Hepatocyte (in vitro differentiated cells): ENCODE data around the gene CACNA1C. TPM values are rescaled to one million over a fixed set of nuclear protein-coding genes. Genes with fewer than 3 reads are reported as not detected.
A peak's percentile ranks its signal among the peaks of the same experiment; 100 is the strongest.

Source experiments
- DNase-seq: peaks from one replicate; pipeline ENCODE4 v3.0.0-alpha.2; 2016; ENCODE audit warnings: low spot score
- H2AFZ ChIP-seq: fragments of 200-600 bp; sonication (generic); 2 replicates; pipeline ENCODE4 v1.6.0; 2016; ENCODE audit warnings: antibody characterized with exemption, mild to moderate bottlenecking
- H3K27ac ChIP-seq: fragments of 200-600 bp; sonication (generic); 2 replicates; pipeline ENCODE4 v1.5.1; 2016; ENCODE audit warnings: mild to moderate bottlenecking
- H3K27me3 ChIP-seq: fragments of 200-600 bp; sonication (generic); 2 replicates; pipeline ENCODE4 v1.6.1; 2016
- H3K36me3 ChIP-seq: fragments of 200-600 bp; sonication (generic); replicated peaks from 2 replicates; pipeline ENCODE4 v1.5.1; 2016; ENCODE audit warnings: low read depth; ENCODE audit not compliant: insufficient read depth
- H3K4me1 ChIP-seq: fragments of 200-600 bp; sonication (generic); 2 replicates; pipeline ENCODE4 v1.5.1; 2016; ENCODE audit warnings: mild to moderate bottlenecking, moderate library complexity; ENCODE audit not compliant: insufficient read depth
- H3K4me2 ChIP-seq: fragments of 200-600 bp; sonication (generic); 2 replicates; pipeline ENCODE4 v1.6.0; 2016
- H3K4me3 ChIP-seq: fragments of 200-600 bp; sonication (generic); 2 replicates; pipeline ENCODE4 v1.5.1; 2016; ENCODE audit warnings: mild to moderate bottlenecking
- H3K79me2 ChIP-seq: fragments of 200-600 bp; sonication (generic); 2 replicates; pipeline ENCODE4 v1.6.0; 2017; ENCODE audit warnings: mild to moderate bottlenecking
- H3K9me2 ChIP-seq: fragments of 200-600 bp; sonication (generic); replicated peaks from 2 replicates; pipeline ENCODE4 v1.6.0; 2017; ENCODE audit warnings: mild to moderate bottlenecking; ENCODE audit not compliant: insufficient read depth
- H3K9me3 ChIP-seq: fragments of 200-600 bp; sonication (generic); 2 replicates; pipeline ENCODE4 v1.5.1; 2016; ENCODE audit warnings: low read depth, mild to moderate bottlenecking
- H4K20me1 ChIP-seq: fragments of 200-600 bp; sonication (generic); 2 replicates; pipeline ENCODE4 v1.6.0; 2016; ENCODE audit warnings: mild to moderate bottlenecking; ENCODE audit not compliant: insufficient read depth, poor library complexity, severe bottlenecking
- CTCF ChIP-seq: fragments of 200-600 bp; sonication (generic); IDR thresholded peaks from 2 replicates; pipeline ENCODE4 v1.5.1; 2016; ENCODE audit warnings: antibody characterized with exemption, mild to moderate bottlenecking; ENCODE audit not compliant: poor library complexity
- EZH2 ChIP-seq: fragments of 200-600 bp; sonication (generic); IDR thresholded peaks from 2 replicates; pipeline ENCODE4 v1.6.1; 2016; ENCODE audit warnings: antibody characterized with exemption, mild to moderate bottlenecking, borderline replicate concordance
- EZH2phosphoT487 ChIP-seq: fragments of 200-600 bp; sonication (generic); IDR thresholded peaks from one replicate; pipeline ENCODE4 v1.6.1; 2018; ENCODE audit warnings: antibody characterized with exemption, mild to moderate bottlenecking, low read depth, moderate library complexity; ENCODE audit not compliant: unreplicated experiment, severe bottlenecking
- WGBS: methylation state at CpG from one replicate; pipeline ENCODE4 v1.1.6; 2016; ENCODE audit warnings: low lambda C conversion rate; ENCODE audit errors: missing lambda C conversion rate; 5-methylcytosine and 5-hydroxymethylcytosine counted together
- polyA plus RNA-seq: library from polyadenylated mRNA; unstranded; fragments of >200 nt; fragmentation: Nextera tagmentation; extraction: Ambion mirVana; gene quantifications from 2 replicates; pipeline ENCODE4 v1.2.1, GENCODE V29; 2016
- total RNA-seq: library from RNA; depleted of rRNA; stranded (reverse); fragments of >200 nt; gene quantifications from 2 replicates; pipeline ENCODE4 v1.2.3, GENCODE V29; 2014

CACNA1C gene
- total and polyA plus RNA-seq, 2 experiments from 2014 or later = 3.2 to 4.0 TPM

- no peaks in the 10 kb centered on the region for H4K20me1 ChIP-seq
- DNase-seq = no peak
- TF ChIP-seq CTCF = no peak
- TF ChIP-seq EZH2 = no peak
- no peak for TF ChIP-seq EZH2phosphoT487
- no peak overlapping the region for H3K4me3 ChIP-seq
- H3K79me2 ChIP-seq = no peaks in the 10 kb centered on the region
- no peak overlapping the region for H2AFZ ChIP-seq
- H3K4me1 ChIP-seq = peaks cover 15% of the 10 kb centered on the region
- no peaks in the 10 kb centered on the region for H3K36me3 ChIP-seq
- no peak overlapping the region for H3K27ac ChIP-seq
- H3K4me2 ChIP-seq = no peak overlapping the region
- H3K9me2 ChIP-seq = no peaks in the 10 kb centered on the region
- H3K27me3 ChIP-seq = no peaks in the 10 kb centered on the region
- WGBS = 88% methylated on average over 12 of the region's 12 CpGs
- H3K9me3 ChIP-seq = no peaks in the 10 kb centered on the region
These were observed 245.9 kb downstream of the CACNA1C start for GRCh38 chr12:2298556-2299200.

GRCh38 chr12:2299206-2299605 lies 246.4 kb downstream of the CACNA1C start:
- Histone ChIP-seq H3K36me3 (no peaks in the 10 kb centered on the region), H3K79me2 (no peaks in the 10 kb centered on the region), H3K9me3 (no peaks in the 10 kb centered on the region), H3K27me3 (no peaks in the 10 kb centered on the region), H3K4me2 (no peak overlapping the region), H3K27ac (no peak overlapping the region), H4K20me1 (no peaks in the 10 kb centered on the region), H3K4me1 (peaks cover 15% of the 10 kb centered on the region), H3K9me2 (no peaks in the 10 kb centered on the region), H3K4me3 (no peak overlapping the region), H2AFZ (no peak overlapping the region)
- 66% methylated on average over 6 of the region's 6 CpGs for WGBS
- DNase-seq = peak; percentile 27
- TF ChIP-seq EZH2phosphoT487 (no peak), CTCF (no peak), EZH2 (no peak)

- no peaks in the 10 kb centered on the region for H4K20me1 ChIP-seq
- 95% methylated on average over 6 of the region's 6 CpGs for WGBS
- H3K4me2 ChIP-seq = no peak overlapping the region
- H3K27ac ChIP-seq = no peak overlapping the region
- no peaks in the 10 kb centered on the region for H3K79me2 ChIP-seq
- DNase-seq = no peak
- no peaks in the 10 kb centered on the region for H3K9me2 ChIP-seq
- no peaks in the 10 kb centered on the region for H3K27me3 ChIP-seq
- no peaks in the 10 kb centered on the region for H3K9me3 ChIP-seq
- no peaks in the 10 kb centered on the region for H3K36me3 ChIP-seq
- peaks cover 15% of the 10 kb centered on the region for H3K4me1 ChIP-seq
- no peak overlapping the region for H3K4me3 ChIP-seq
- no peak overlapping the region for H2AFZ ChIP-seq
- TF ChIP-seq CTCF = no peak
These were observed 247.4 kb downstream of the CACNA1C start for GRCh38 chr12:2300168-2300567.

DNA sequence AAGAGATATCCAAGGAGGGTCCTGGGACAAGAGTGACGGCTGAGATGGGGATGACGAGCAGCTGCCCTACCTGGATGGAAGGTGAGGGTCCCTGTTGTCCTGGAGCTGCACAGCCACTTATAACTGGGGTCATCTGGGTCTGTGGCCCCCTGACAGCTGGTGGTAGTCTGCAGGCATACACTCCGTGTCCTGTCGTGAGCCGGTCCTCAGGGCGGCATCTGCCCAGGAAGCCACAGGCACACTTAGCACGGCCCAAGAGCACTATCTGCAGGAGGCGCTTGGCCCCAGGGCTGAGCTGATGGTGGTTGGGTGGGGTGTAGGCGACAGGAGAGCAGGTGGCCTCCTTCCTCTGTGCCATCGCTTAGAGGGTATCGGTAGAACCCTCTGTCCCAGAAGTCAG lies 248.1 kb downstream of the CACNA1C start:
- no peak for DNase-seq
- no peaks in the 10 kb centered on the region for H3K79me2 ChIP-seq
- H3K4me1 ChIP-seq = peaks cover 15% of the 10 kb centered on the region
- H3K9me3 ChIP-seq = no peaks in the 10 kb centered on the region
- no peak for TF ChIP-seq EZH2
- no peak for TF ChIP-seq EZH2phosphoT487
- no peak for TF ChIP-seq CTCF
- H3K4me2 ChIP-seq = no peak overlapping the region
- H3K4me3 ChIP-seq = no peak overlapping the region
- 89% methylated on average over 11 of the region's 11 CpGs for WGBS
- no peaks in the 10 kb centered on the region for H4K20me1 ChIP-seq
- no peaks in the 10 kb centered on the region for H3K27me3 ChIP-seq
- H3K27ac ChIP-seq = peak overlapping the region; percentile 31
- H3K9me2 ChIP-seq = no peaks in the 10 kb centered on the region
- H3K36me3 ChIP-seq = no peaks in the 10 kb centered on the region
- H2AFZ ChIP-seq = no peak overlapping the region
